Stimulated activated naive CD4-positive, alpha-beta T cell treated with Interleukin-2 at 50 U/mL for 16 hours (primary cell): Measurements from ENCODE around the gene DLGAP1.

Experiments
- DNase-seq: peaks from one replicate; lab custom pipeline; 2025; lab: John Stamatoyannopoulos, UW

Gene DLGAP1

GRCh38 chr18:3773303-3773702 lies 681.8 kb downstream of the DLGAP1 start:
- DNase-seq = no peak

GRCh38 chr18:3771121-3771971 lies 683.8 kb downstream of the DLGAP1 start:
- peak; percentile 47 for DNase-seq

GRCh38 chr18:3761266-3761665 lies 693.8 kb downstream of the DLGAP1 start:
- DNase-seq = no peak

GRCh38 chr18:3760741-3761140 lies 694.4 kb downstream of the DLGAP1 start:
- DNase-seq = no peak

- DNase-seq = no peak
Observed at GRCh38 chr18:3759099-3759498, 696.0 kb downstream of the DLGAP1 start.

- no peak for DNase-seq
Observed at GRCh38 chr18:3758531-3758930, 696.6 kb downstream of the DLGAP1 start.

- no peak for DNase-seq
Observed at GRCh38 chr18:3757361-3757760, 697.7 kb downstream of the DLGAP1 start.

- DNase-seq = no peak
Observed at GRCh38 chr18:3753106-3753505, 702.0 kb downstream of the DLGAP1 start.

GRCh38 chr18:3748086-3748485 lies 707.0 kb downstream of the DLGAP1 start:
- no peak for DNase-seq

GRCh38 chr18:3747176-3747973 lies 707.7 kb downstream of the DLGAP1 start:
- no peak for DNase-seq

- no peak for DNase-seq
Observed at GRCh38 chr18:3742541-3742940, 712.6 kb downstream of the DLGAP1 start.

- no peak for DNase-seq
Observed at GRCh38 chr18:3741333-3741732, 713.8 kb downstream of the DLGAP1 start.

- DNase-seq = no peak
Observed at GRCh38 chr18:3728704-3729437, 726.2 kb downstream of the DLGAP1 start.

- DNase-seq = no peak
Observed at GRCh38 chr18:3727274-3727673, 727.8 kb downstream of the DLGAP1 start.

GRCh38 chr18:3726238-3726951 lies 728.7 kb downstream of the DLGAP1 start:
- no peak for DNase-seq

GRCh38 chr18:3725115-3725514 lies 730.0 kb downstream of the DLGAP1 start:
- DNase-seq = no peak

GRCh38 chr18:3723554-3723953 lies 731.6 kb downstream of the DLGAP1 start:
- no peak for DNase-seq

GRCh38 chr18:3722649-3723433 lies 732.3 kb downstream of the DLGAP1 start:
- no peak for DNase-seq

- no peak for DNase-seq
Observed at GRCh38 chr18:3721771-3722648, 733.1 kb downstream of the DLGAP1 start.
